ENCODE measurements around the gene C5orf58.

- TF ChIP-seq CTCF (IDR thresholded peaks at IDR 0.05; ENCODE audit: insufficient read depth, low read depth, low read length) (no peak), EZH2 (IDR thresholded peaks at IDR 0.05; ENCODE audit: insufficient read depth, low read length) (no peak)
Measured at GRCh38 chr5:170246126-170246870, 13.5 kb downstream of the C5orf58 start.
